GM12878 (cell line): ENCODE data around the gene CAMK4. TPM values are rescaled to one million over a fixed set of nuclear protein-coding genes. Genes with fewer than 3 reads are reported as not detected.

Experiments used
- ASH2L ChIP-seq: fragments of 300-600, 200-600 bp; sonication (generic); IDR thresholded peaks from 2 replicates; pipeline ENCODE4 v1.6.1; 2017; ENCODE audit warnings: low read depth, mild to moderate bottlenecking, borderline replicate concordance
- ATF7 ChIP-seq: fragments of 450-650 bp; IDR thresholded peaks from 2 replicates; pipeline ENCODE4 v1.6.1; 2016; ENCODE audit warnings: low read depth, mild to moderate bottlenecking
- BCL11A ChIP-seq: IDR thresholded peaks from 2 replicates; pipeline ENCODE4 v1.6.1; 2011; ENCODE audit warnings: low read depth, low read length
- BMI1 ChIP-seq: fragments of 450-650 bp; IDR thresholded peaks from 2 replicates; pipeline ENCODE4 v1.6.1; 2016; ENCODE audit warnings: mild to moderate bottlenecking, moderate library complexity, borderline replicate concordance
- EP300 ChIP-seq, 2 experiments: fragments of 150-350 bp in 1 of 2; IDR thresholded peaks; 2 replicates each; pipeline ENCODE4 v1.6.1; 2011 to 2012; ENCODE audit warnings: low read depth in 2 of 2, low read length in 2 of 2, borderline replicate concordance in 1 of 2, improper control_type of control experiment in 1 of 2, inconsistent platforms in 1 of 2; ENCODE audit not compliant: control insufficient read depth in 1 of 2
- HDAC6 ChIP-seq: fragments of 200-600 bp; sonication (generic); IDR thresholded peaks from one replicate; pipeline ENCODE4 v1.8.0; 2017; ENCODE audit warnings: antibody characterized with exemption; ENCODE audit not compliant: unreplicated experiment
- HDGF ChIP-seq: fragments of 450-650 bp; IDR thresholded peaks from 2 replicates; pipeline ENCODE4 v1.6.1; 2016; ENCODE audit warnings: antibody characterized with exemption
- KDM1A ChIP-seq: fragments of 200-600 bp; sonication (generic); IDR thresholded peaks from 2 replicates; pipeline ENCODE4 v1.6.1; 2016; ENCODE audit warnings: borderline replicate concordance
- NBN ChIP-seq: fragments of 450-650 bp; IDR thresholded peaks from 2 replicates; pipeline ENCODE4 v1.6.1; 2016
- NFIC ChIP-seq: IDR thresholded peaks from 2 replicates; pipeline ENCODE4 v1.6.1; 2012; ENCODE audit warnings: low read depth, mild to moderate bottlenecking, inconsistent platforms, low read length, moderate library complexity
- NFYA ChIP-seq: IDR thresholded peaks from 2 replicates; pipeline ENCODE4 v1.6.1; 2011; ENCODE audit warnings: low read depth, mild to moderate bottlenecking, low read length, improper control_type of control experiment, borderline replicate concordance
- RCOR1 ChIP-seq: conservative IDR thresholded peaks from 2 replicates; pipeline ENCODE4 v1.6.1; 2012; ENCODE audit warnings: low read depth, low read length, improper control_type of control experiment
- SMAD1 ChIP-seq: fragments of 450-650 bp; IDR thresholded peaks from 2 replicates; pipeline ENCODE4 v1.6.1; 2018; ENCODE audit warnings: mild to moderate bottlenecking, low read depth; ENCODE audit not compliant: partially characterized antibody
- SMAD5 ChIP-seq: IDR thresholded peaks from 2 replicates; pipeline ENCODE4 v1.6.1; 2016; ENCODE audit warnings: antibody characterized with exemption, low read depth
- SMC3 ChIP-seq: IDR thresholded peaks from 2 replicates; pipeline ENCODE4 v1.6.1; 2011; ENCODE audit warnings: low read length, improper control_type of control experiment, borderline replicate concordance
- SRF ChIP-seq, 2 experiments: IDR thresholded peaks; 2 replicates each; pipeline ENCODE4 v1.6.1; 2011; ENCODE audit warnings: low read depth in 2 of 2, low read length in 2 of 2, mild to moderate bottlenecking in 1 of 2, moderate library complexity in 1 of 2
- SUPT20H ChIP-seq: IDR thresholded peaks from 2 replicates; pipeline ENCODE4 v1.6.1; 2011; ENCODE audit warnings: low read depth, mild to moderate bottlenecking, low read length, moderate library complexity, borderline replicate concordance; ENCODE audit not compliant: control insufficient read depth
- TCF3 ChIP-seq: IDR thresholded peaks from 2 replicates; pipeline ENCODE4 v1.6.1; 2012; ENCODE audit warnings: low read depth, mild to moderate bottlenecking, low read length, borderline replicate concordance; ENCODE audit not compliant: insufficient read depth
- polyA plus RNA-seq, 11 experiments: library from polyadenylated mRNA; depleted of rRNA in 4 of 11; unstranded in 6 of 11; stranded (reverse) in 5 of 11; fragments of >200 nt; fragmentation: Nextera tagmentation in 4 of 11; fragmentation: Illumina TruSeq in 1 of 11; extraction: Ambion mirVana in 4 of 11; extraction: Trizol in 1 of 11; gene quantifications; 1 replicate in 1 of 11; 2 replicates in 10 of 11; pipeline versions ENCODE4 v1.2.1 to v1.2.3, GENCODE V29; 2011 to 2016; ENCODE audit warnings: inconsistent platforms in 2 of 11, missing spikeins in 2 of 11, low read depth in 1 of 11
- total RNA-seq, 4 experiments: library from RNA; depleted of rRNA in 3 of 4; stranded (reverse); fragments of >200 nt in 3 of 4; fragmentation: Illumina TruSeq in 1 of 4; extraction: Trizol in 1 of 4; gene quantifications; 2 replicates each; pipeline versions ENCODE4 v1.2.1 to v1.2.3, GENCODE V29; 2013 to 2021
- TF ChIP-seq, protein P1 (sequence below): fragments of 450-650 bp; IDR thresholded peaks from 2 replicates; pipeline ENCODE4 v1.6.1; 2017; ENCODE audit warnings: antibody characterized with exemption, mild to moderate bottlenecking, moderate library complexity
- TF ChIP-seq, protein P2 (sequence below): fragments of 450-650 bp; IDR thresholded peaks from 2 replicates; pipeline ENCODE4 v1.6.1; 2017; ENCODE audit warnings: low read depth, mild to moderate bottlenecking, moderate library complexity
- TF ChIP-seq, protein P3 (sequence below): fragments of 450-650 bp; IDR thresholded peaks from 2 replicates; pipeline ENCODE4 v1.6.1; 2014; ENCODE audit warnings: mild to moderate bottlenecking
- TF ChIP-seq, protein P4 (sequence below): IDR thresholded peaks from 2 replicates; pipeline ENCODE4 v1.6.1; 2012; ENCODE audit warnings: mild to moderate bottlenecking, low read depth, low read length

The CAMK4 gene
- total and polyA plus RNA-seq, 10 of the 15 experiments (the other 5 are each of a cell fraction or from before 2014, with no cell fraction given): 13.3 to 51.9 (median 35.3) TPM

DNA sequence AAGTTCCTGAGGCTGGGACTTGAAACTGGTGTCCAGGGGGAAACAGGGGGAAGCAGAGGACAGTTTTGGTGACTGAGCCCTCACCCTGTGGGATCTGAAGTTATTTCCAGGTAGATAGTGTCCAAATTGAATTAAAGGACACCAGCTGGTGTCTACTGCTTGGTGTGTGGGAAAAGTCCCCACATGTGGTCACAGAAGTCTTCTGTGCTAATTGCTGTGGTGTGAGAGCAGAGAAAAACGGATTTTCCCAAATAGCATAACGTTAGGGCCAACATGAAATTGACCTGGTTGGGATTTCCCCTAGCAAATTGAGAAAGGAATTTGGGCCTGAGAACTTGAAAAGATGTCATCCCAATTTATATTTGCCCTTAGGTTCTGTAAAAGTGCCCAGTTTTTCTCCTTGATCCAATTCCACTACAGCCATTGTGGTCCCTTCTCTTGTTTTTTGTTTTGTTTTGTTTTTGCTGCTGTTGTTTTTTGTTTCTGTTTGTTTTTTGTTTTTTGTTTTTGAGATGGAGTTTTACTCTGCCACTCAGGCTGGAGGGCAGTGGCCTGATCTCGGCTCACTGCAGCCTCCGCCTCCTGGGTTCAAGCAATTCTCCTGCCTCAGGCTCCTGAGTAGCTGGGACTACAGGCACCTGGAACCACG, 293.8 kb downstream of the CAMK4 start (continued):
- no peak for TF ChIP-seq BMI1
- TF ChIP-seq, protein P1, sequence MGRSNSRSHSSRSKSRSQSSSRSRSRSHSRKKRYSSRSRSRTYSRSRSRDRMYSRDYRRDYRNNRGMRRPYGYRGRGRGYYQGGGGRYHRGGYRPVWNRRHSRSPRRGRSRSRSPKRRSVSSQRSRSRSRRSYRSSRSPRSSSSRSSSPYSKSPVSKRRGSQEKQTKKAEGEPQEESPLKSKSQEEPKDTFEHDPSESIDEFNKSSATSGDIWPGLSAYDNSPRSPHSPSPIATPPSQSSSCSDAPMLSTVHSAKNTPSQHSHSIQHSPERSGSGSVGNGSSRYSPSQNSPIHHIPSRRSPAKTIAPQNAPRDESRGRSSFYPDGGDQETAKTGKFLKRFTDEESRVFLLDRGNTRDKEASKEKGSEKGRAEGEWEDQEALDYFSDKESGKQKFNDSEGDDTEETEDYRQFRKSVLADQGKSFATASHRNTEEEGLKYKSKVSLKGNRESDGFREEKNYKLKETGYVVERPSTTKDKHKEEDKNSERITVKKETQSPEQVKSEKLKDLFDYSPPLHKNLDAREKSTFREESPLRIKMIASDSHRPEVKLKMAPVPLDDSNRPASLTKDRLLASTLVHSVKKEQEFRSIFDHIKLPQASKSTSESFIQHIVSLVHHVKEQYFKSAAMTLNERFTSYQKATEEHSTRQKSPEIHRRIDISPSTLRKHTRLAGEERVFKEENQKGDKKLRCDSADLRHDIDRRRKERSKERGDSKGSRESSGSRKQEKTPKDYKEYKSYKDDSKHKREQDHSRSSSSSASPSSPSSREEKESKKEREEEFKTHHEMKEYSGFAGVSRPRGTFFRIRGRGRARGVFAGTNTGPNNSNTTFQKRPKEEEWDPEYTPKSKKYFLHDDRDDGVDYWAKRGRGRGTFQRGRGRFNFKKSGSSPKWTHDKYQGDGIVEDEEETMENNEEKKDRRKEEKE: no peak
- no peak for TF ChIP-seq ASH2L
- TF ChIP-seq NFIC: peak; percentile 65; the same call in 1 of the 2 replicates
- no peak for TF ChIP-seq SMC3
- TF ChIP-seq SMAD1: no peak
- TF ChIP-seq RCOR1: no peak
- no peak for TF ChIP-seq SMAD5
- TF ChIP-seq, protein P2, sequence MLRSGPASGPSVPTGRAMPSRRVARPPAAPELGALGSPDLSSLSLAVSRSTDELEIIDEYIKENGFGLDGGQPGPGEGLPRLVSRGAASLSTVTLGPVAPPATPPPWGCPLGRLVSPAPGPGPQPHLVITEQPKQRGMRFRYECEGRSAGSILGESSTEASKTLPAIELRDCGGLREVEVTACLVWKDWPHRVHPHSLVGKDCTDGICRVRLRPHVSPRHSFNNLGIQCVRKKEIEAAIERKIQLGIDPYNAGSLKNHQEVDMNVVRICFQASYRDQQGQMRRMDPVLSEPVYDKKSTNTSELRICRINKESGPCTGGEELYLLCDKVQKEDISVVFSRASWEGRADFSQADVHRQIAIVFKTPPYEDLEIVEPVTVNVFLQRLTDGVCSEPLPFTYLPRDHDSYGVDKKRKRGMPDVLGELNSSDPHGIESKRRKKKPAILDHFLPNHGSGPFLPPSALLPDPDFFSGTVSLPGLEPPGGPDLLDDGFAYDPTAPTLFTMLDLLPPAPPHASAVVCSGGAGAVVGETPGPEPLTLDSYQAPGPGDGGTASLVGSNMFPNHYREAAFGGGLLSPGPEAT: peak; percentile 88
- TF ChIP-seq HDAC6: no peak
- TF ChIP-seq, protein P3, sequence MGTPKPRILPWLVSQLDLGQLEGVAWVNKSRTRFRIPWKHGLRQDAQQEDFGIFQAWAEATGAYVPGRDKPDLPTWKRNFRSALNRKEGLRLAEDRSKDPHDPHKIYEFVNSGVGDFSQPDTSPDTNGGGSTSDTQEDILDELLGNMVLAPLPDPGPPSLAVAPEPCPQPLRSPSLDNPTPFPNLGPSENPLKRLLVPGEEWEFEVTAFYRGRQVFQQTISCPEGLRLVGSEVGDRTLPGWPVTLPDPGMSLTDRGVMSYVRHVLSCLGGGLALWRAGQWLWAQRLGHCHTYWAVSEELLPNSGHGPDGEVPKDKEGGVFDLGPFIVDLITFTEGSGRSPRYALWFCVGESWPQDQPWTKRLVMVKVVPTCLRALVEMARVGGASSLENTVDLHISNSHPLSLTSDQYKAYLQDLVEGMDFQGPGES: no peak
- peak; percentile 41; the same call in 1 of the 2 replicates for TF ChIP-seq HDGF
- TF ChIP-seq NBN: peak; percentile 74; the same call in 1 of the 2 replicates
- peak; percentile 35; the same call in 1 of the 2 replicates for TF ChIP-seq ATF7
- TF ChIP-seq, protein P4, sequence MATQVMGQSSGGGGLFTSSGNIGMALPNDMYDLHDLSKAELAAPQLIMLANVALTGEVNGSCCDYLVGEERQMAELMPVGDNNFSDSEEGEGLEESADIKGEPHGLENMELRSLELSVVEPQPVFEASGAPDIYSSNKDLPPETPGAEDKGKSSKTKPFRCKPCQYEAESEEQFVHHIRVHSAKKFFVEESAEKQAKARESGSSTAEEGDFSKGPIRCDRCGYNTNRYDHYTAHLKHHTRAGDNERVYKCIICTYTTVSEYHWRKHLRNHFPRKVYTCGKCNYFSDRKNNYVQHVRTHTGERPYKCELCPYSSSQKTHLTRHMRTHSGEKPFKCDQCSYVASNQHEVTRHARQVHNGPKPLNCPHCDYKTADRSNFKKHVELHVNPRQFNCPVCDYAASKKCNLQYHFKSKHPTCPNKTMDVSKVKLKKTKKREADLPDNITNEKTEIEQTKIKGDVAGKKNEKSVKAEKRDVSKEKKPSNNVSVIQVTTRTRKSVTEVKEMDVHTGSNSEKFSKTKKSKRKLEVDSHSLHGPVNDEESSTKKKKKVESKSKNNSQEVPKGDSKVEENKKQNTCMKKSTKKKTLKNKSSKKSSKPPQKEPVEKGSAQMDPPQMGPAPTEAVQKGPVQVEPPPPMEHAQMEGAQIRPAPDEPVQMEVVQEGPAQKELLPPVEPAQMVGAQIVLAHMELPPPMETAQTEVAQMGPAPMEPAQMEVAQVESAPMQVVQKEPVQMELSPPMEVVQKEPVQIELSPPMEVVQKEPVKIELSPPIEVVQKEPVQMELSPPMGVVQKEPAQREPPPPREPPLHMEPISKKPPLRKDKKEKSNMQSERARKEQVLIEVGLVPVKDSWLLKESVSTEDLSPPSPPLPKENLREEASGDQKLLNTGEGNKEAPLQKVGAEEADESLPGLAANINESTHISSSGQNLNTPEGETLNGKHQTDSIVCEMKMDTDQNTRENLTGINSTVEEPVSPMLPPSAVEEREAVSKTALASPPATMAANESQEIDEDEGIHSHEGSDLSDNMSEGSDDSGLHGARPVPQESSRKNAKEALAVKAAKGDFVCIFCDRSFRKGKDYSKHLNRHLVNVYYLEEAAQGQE: no peak
- TF ChIP-seq TCF3: no peak
- peak in 1 of 2 experiments; percentile 40; a peak in 1 of 4 replicates for TF ChIP-seq EP300 (IDR thresholded peaks at IDR 0.05; ENCODE audit: borderline replicate concordance in 1 of 2, control insufficient read depth in 1 of 2, low read depth in 2 of 2, low read length in 2 of 2)
- no peak for TF ChIP-seq NFYA
- TF ChIP-seq SRF (IDR thresholded peaks at IDR 0.05; ENCODE audit: low read depth in 2 of 2, low read length in 2 of 2): no peak
- TF ChIP-seq BCL11A: peak; percentile 86
- no peak for TF ChIP-seq KDM1A
- no peak for TF ChIP-seq SUPT20H
